GM19035 (cell line): Measurements from ENCODE around the gene ARHGDIG.
A peak's percentile ranks its signal among the peaks of the same experiment; 100 is the strongest.
"Not testable (repeated sequence)": the region's sequence is repeated elsewhere in the genome, so short reads cannot be mapped to it uniquely, and the experiment has no call there.

Experiments used
- ATAC-seq: cut with Tn5 transposase; IDR thresholded peaks from one replicate; pipeline ENCODE4 v1.9.1; 2021; ENCODE audit not compliant: unreplicated experiment

ARHGDIG gene

DNA sequence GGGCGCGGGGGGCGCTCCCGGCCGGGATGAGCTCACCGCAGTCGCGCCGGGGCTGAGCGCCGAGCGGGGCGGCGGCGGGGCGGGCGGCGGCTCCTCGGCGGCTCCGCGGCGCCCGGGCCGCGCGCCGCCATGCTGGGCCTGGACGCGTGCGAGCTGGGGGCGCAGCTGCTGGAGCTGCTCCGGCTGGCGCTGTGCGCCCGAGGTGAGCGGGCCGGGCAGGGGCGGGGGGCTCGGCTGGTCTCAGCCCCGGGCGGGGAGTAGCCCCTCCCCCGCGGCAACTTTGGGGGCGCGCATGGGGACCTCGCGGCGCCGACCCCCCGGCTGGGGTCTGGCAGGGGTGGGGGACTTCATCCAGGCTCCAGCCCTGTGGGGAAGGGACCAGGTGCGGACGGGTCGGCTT, at the start of gene ARHGDIG:
Gene ARHGDIG, plus strand, starts transcription at position 40 of the 400 bp plus-strand sequence. Its CDS starts 90 bp downstream, at position 130.
- no peak for ATAC-seq

DNA sequence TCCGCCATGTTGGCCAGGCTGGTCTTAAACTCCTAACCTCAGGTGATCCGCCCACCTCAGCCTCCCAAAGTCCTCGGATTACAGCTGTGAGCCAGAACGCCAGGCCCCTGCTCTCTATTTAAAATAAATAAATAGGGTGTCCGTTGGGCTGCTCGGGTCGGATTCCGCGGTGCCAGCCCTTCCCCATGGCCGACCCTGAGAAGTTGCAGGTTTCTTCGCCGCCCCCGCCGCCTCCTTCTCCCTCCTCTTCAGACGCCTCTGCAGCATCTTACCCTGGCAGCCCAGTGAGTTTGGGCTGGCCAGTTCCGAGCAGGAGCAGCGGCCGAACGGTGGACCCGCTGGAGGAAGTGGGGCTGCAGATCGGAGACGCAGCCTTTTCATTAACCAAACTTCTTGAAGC, 49.4 kb upstream of the ARHGDIG start:
- ATAC-seq: no peak

DNA sequence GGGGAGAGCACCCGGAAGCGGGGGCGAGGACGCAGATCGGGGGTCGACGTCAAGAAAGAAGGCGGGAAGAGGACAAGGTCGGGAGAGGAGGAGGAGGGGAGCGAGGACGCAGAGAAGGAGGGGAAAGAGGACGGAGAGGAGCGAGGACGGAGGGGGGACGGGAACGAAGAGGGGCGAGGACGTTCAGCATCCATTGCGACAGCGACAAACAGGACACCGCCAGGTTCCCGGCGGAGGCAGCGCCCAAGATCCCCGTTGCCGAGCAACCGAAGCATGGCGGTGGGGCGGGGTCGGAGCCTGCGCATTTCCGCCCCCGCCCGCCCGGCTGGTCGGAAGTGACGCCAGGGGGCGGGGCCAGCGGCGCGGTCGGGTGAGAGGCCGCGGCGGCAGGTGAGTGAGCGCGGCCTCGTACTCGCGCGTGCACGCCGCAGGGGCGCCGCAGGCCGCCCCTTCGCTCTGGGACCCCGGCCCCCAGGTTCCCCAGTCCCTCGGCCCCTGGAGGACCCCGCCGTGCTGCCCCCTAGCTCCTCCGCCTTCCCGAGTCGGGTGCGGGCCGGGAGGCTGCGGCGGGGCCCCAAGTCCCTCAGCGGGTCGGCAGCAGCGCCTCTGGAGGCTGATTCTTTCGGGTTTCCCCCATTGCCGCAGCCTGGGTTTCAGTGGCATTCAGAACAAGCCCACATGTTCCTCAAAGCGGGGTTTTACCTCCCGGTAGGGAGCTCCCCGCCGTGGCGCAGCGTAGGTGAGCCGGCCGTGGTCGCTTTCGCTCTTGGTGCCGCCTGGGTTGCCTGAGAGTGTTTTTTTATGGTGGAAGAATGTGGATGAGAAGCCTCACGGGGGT, 45.7 kb upstream of the ARHGDIG start, which contains the start of gene FAM234A:
Gene FAM234A, plus strand, starts transcription at position 354 of the 838 bp plus-strand sequence. CDS start 19,593 bp downstream, outside the sequence.
- ATAC-seq: peak; percentile 87

DNA sequence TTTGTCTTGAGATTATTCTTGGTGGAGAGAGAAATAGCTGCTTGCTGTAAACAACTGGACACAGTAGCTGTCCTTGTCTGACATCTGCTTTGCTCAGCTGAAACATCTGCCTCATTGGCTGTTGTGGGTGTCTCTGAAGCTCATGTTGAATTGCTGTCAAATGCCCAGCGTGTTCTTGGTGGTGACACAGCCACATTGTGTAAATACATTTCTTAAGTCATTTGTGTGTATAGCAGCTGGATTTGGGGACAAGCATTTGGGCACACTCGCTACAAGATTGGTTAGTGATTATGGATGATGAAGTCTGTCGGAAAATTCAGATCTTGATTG, 40.5 kb upstream of the ARHGDIG start:
- ATAC-seq: no peak

DNA sequence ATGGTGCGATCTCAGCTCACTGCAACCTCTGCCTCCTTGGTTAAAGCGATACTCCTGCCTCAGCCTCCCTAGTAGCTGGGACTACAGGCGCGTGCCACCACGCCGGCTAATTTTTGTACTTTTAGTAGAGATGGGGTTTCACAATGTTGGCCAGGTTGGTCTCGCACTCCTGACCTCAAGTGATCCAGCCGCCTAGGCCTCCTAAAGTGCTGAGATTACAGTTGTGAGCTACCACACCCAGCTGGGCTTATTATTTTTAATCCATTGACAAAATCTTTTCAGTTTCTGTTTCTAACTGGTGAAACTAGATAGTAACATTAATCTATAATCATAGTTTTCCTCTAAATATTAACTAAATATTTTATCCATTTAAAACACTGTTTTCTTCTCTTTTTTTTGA, 39.8 kb upstream of the ARHGDIG start:
- no peak for ATAC-seq

DNA sequence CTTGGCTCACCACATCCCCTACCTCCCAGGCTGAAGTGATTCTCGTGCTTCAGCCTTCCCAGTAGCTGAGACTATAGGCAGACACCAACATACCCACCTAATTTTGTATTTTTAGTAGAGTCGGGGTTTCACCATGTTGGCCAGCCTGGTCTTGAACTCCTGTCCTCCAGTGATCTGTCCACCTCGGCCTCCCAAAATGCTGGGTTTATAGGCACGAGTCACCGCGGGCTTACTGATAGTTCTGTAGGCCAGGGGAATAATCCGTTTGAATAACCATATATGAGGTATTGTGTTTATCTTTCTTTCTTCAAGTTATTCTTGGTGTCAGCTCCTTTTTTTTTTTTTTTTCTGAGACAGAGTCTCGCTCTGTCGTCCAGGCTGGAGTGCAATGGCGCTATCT, 38.1 kb upstream of the ARHGDIG start:
- no peak for ATAC-seq

DNA sequence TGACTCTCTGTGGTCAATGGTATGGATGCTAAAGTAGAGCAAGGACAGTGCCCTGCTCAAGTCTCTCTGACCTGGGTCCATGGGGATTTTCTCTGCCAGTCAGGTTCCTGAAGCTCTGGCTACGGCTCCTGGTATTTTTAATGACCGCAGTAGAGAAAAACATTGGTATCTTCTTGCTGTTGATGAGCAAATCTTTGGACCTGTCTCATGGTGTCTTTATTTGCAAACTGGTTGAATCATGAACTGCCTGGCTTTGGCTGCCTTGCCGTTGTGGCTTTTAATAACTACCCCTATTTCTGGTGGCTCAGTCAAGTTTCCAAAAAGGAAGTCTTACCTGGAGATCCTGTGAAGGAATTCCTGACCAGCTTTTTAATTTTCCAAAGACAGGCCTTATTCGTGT, 37.0 kb upstream of the ARHGDIG start:
- no peak for ATAC-seq

DNA sequence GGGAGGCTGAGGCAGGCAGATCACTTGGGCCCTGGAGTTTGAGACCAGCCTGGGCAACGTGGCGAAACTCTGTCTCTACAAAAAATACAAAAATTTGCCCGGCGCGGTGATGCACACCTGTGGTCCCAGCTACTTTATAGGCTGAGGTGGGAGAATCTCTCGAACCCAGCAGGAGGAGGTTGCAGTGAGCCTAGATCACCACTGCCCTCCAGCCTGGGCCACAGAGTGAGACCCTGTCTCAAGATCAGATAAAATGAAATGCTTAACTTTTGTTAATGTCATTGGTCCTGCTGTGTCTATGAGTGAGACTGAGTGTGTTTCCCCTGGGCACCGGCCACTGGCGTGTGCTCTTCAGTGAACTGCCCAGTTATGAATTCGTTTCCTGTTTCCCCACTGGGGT, 35.3 kb upstream of the ARHGDIG start:
- ATAC-seq: no peak

DNA sequence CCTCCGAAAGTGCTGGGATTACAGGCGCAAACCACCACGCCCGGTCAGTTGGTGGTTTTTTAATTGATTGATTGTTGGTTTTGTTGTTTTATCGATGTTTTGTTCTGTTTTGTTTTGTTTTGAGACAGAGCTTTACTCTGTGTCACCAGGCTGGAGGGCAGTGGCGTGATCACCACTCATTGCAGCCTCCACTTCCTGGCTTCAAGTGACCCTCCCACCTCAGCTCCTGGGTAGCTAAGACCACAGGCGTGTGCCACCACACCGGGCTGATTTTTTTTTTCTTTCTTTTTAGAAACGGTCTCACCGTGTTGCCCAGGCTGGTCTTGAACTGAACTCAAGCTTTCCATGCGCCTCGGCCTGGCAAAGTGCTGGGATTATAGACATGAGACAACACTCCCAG, 33.4 kb upstream of the ARHGDIG start:
- no peak for ATAC-seq

DNA sequence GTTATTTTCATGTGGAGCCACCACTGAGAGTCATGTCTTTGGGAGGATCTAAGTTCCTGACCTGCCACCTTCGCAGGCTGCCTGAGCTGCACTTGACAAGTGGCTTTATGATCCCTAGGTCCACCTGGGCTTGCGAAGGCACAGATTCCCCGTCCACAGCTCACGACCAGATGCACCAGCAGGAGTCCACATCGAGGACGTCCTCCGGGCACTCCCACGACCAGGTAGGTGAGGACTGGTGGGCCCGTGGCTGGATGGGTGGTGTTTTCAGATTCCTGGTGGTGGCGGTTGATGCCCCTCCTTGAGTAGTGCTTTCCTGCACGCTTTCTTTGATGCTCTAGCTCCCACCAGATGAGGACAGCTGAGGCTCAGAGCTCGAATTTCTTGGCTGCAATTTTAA, 31.0 kb upstream of the ARHGDIG start:
- no peak for ATAC-seq

DNA sequence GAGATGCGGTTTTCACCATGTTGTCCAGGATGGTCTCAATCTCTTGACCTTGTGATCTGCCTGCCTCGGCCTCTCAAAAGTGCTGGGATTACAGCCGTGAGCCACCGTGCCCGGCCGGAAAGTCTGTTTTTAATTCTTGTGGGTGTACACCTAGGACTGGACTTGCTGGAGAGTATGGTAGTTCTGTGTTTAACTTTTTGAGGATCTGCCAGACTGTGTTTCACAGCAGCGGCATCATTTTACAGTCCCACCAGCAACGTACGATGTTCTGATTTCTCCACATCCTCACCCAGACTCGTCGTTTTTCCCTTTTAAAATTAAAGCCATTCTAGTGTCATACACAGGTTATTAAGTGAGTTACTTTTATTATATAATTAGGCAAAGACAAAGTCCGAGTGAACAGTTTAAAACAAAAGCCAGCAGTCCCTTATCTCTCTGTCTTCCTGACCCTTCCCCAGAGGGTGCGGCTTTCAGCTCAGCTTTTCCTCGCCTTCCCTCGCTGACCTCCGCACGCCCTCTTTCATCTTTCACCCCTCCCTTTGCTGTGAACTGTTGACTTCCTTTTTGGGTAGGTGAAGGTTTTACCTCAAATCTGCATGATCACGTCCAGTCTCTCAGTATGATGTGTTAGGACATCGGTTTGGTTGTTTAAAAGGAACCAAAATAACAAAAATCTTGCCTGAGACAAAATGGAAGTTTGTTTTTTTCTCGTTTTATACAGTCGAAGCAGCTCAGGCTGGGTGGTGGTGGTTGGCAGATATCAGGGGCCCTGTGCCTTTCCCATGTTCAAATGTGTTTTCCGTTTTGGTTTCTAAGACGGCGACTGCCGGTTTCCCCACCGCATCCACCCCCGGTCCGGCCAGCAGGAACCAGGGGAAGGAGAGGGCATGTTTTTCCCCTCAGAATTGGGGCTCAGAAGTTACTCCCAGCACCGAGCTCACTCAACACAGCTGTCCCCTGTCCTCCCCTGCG, 27.7 kb upstream of the ARHGDIG start:
- ATAC-seq: no peak

DNA sequence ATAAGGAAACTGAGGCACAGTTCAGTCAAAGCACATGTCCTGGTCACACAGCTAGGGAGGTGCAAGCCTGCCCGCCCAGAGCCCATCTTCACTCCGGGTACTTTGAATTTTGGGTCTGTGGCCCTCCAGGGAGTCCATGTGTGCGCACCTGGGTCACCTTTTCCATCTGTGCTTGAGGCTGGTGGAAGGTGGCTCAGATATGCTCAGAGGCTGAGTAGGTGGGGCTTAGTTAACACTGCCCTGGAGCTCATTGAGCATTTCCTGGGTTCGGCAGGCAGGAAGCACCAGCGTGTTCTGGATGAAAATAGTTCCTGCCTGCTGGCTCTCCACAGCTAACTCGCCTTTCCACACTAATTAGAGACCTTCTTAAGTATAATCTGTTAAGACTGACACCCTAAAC, 26.6 kb upstream of the ARHGDIG start:
- no peak for ATAC-seq

DNA sequence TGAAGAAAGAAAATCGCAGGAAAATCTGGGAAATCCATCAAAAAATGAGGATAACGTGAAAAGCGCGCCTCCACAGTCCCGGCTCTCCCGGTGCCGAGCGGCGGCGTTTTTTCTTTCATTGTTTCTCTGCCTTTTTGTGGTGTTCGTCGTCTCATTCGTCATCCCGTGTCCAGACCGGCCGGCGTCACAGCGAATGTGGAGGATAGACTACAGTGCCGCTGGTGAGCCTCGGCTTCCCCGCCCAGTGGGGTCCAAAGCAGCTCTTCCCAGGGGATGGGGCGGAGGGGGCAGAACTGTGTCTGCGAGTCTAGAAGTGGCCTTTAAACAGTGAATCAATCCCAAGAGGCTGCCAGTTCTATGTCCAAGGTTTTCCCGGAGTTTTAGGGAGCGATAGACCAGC, 25.9 kb upstream of the ARHGDIG start:
- no peak for ATAC-seq

DNA sequence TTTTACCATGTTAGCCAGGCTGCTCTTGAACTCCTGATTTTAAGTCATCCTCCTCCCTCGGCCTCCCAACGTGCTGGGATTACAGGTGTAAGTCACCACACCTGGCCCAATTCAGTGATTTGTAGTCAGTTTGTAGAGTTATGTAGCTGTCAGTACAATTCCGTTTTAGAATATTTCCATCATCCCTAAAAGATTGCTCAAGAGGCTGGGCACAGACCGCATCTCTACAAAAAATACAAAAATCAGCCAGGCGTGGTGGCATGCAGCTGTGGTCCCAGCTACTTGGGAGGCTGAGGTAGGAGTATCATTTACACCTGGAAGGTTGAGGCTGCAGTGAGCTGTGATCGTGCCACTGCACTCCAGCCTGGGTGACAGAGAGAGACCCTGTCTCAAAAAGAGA, 25.2 kb upstream of the ARHGDIG start:
- ATAC-seq: no peak

DNA sequence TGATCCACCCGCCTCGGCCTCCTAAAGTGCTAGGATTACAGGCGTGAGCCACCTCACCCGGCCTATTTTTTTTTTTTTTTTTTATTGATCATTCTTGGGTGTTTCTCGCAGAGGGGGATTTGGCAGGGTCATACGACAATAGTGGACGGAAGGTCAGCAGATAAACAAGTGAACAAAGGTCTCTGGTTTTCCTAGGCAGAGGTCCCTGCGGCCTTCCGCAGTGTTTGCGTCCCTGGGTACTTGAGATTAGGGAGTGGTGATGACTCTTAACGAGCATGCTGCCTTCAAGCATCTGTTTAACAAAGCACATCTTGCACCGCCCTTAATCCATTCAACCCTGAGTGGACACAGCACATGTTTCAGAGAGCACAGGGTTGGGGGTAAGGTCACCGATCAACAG, 22.3 kb upstream of the ARHGDIG start:
- ATAC-seq: not testable (repeated sequence)

DNA sequence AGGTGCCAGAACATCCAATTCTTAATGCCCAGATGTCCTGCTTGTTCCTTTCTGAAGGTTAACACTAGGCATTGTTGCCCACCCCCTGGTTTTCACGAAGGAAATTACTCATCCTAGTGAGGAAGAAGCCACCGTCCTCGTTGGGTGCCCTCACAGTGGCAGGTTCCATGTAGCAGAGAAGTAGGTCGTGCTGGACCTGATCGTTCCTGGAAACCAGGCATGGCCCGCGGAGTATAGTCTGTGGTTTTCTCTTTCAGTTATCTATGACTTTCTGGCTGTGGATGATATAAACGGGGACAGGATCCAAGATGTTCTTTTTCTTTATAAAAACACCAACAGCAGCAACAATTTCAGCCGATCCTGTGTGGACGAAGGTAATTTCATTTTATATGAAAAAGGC, 21.2 kb upstream of the ARHGDIG start:
- no peak for ATAC-seq

DNA sequence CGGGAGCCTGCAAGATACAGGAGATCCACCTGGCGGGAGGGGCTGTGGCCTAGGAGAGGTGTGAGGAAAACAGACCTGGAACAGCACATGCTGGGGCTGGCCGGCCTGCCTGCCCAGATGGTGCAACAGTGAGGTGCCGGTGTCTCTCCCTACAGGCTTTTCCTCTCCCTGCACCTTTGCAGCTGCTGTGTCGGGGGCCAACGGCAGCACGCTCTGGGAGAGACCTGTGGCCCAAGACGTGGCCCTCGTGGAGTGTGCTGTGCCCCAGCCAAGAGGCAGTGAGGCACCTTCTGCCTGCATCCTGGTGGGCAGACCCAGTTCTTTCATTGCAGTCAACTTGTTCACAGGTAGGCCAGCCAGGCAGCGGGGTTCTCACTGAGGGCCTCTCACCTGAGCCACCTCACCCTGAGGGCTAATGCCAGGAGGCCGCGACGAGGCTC, 20.6 kb upstream of the ARHGDIG start:
- no peak for ATAC-seq

DNA sequence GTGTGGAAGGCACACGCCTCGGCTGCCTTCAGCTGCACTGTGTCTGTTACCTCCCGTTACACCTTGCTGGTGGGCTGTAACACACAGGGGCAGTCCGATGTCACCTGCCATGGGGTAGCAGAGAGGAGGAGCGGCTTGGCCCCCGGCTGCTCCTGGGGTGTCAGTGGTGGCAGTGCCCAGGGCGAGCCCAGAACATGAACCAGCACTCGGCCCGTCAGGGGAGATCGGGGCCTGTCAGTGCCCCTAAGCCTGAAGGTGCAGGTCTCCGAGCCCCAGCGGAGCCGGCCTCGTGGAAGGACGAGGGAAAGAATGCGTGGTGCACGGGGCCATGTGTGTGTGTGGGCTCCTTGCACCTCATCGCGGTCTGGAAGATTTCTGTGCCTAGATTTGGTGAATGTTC, 20.1 kb upstream of the ARHGDIG start:
- ATAC-seq: no peak

DNA sequence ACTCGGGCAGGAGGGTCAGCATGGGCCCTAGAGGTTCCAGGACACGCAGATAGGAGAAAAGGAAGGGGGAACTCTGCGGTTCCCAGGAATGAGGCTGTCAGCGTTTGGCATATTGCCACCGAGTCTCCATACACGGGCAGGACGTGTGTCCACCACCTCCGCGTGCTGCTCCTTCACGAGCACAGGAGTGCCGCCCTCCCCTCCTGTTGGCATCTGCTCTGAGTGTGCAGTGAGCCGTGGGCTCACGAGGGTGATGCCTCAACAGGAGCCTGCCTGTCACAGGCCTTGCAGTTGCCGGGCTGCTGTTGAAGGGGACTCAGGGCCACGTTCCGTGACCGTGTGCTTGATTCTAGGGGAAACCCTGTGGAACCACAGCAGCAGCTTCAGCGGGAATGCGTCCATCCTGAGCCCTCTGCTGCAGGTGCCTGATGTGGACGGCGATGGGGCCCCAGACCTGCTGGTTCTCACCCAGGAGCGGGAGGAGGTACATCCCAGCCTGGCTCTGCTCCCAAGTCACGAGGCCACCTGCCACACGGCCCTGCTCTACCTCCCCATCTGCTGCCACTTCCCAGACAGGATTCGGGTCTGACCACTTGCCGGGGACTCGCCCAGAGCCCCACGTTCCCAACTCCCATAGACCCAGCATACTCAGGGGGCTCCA, 19.2 kb upstream of the ARHGDIG start:
- no peak for ATAC-seq

DNA sequence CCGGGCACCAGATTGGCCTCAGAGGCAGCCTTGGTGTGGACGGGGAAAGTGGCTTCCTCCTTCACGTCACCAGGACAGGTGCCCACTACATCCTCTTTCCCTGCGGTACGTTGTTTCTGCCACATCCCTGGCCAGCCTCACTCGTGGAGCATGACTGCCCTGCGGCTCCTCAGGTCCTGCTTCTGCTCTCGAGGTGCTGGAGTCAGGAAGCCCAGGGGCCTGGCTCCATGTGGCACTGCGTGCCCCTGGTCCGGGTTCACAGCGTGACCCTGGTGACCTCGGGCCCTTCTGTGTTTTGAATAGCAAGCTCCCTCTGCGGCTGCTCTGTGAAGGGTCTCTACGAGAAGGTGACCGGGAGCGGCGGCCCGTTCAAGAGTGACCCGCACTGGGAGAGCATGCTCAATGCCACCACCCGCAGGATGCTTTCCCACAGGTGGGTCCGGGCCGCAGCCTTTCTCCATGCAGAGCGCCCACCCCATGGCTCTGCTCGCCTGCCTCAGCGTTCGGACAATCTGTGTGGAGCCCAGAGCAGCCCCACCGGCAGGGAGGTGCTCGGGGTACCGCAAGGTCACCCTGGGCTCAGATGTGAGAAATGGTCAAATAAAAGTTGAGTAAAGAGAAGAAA, 18.2 kb upstream of the ARHGDIG start:
- ATAC-seq: no peak
